Mesenteric fat pad (tissue), 1 donor: ENCODE measurements around the gene UBAC1. TPM values are rescaled to one million over a fixed set of nuclear protein-coding genes. Genes with fewer than 3 reads are reported as not detected.
"Not testable (repeated sequence)": the region's sequence is repeated elsewhere in the genome, so short reads cannot be mapped to it uniquely, and the experiment has no call there.

Source experiments
- DNase-seq: peaks from one replicate; pipeline ENCODE4 v3.0.0-alpha.2; 2020; ENCODE audit warnings: low spot score
- total RNA-seq: library from RNA; stranded (reverse); fragmentation: NEBNext Ultra II Directional; extraction: Animal tissue kit (Norgen Biotek cat#: 25700); gene quantifications from one replicate; pipeline ENCODE4 v1.2.1, GENCODE V29; 2021
- donor health status: DM: yes; HTN: yes; CAD: no.

The UBAC1 gene
- total RNA-seq, 1 donor from 2014 or later = 36.3 TPM

DNA sequence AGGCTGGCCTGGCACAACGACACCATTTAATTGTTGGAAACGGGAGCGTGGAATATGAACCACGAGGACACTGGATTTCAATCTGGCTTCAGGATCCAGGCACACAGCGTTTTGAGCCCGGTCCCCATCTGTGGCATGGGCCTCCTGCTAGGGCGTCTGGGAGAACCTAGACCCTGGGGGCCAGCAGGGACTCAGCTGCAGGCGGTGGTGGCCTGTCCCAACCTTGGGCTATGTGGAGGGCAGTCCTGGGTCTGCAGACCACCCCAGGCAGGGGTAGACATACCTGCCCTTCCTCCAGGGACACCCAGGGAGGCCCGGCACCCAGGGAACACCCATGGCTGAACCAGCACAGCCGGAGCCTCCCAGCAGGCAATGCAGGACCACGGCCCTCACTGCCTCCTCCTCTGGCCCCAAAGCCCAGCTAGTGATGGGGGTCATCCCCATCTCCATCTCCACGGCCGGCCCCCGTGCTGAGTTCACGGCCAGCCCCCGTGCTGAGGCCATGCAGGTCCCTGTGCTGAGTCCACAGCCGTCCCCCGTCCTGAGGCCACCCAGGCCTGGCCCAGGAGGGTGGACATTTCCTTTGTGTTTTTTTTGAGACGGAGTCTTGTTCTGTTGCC is 18.5 kb upstream of the UBAC1 start:
- DNase-seq = no peak

DNA sequence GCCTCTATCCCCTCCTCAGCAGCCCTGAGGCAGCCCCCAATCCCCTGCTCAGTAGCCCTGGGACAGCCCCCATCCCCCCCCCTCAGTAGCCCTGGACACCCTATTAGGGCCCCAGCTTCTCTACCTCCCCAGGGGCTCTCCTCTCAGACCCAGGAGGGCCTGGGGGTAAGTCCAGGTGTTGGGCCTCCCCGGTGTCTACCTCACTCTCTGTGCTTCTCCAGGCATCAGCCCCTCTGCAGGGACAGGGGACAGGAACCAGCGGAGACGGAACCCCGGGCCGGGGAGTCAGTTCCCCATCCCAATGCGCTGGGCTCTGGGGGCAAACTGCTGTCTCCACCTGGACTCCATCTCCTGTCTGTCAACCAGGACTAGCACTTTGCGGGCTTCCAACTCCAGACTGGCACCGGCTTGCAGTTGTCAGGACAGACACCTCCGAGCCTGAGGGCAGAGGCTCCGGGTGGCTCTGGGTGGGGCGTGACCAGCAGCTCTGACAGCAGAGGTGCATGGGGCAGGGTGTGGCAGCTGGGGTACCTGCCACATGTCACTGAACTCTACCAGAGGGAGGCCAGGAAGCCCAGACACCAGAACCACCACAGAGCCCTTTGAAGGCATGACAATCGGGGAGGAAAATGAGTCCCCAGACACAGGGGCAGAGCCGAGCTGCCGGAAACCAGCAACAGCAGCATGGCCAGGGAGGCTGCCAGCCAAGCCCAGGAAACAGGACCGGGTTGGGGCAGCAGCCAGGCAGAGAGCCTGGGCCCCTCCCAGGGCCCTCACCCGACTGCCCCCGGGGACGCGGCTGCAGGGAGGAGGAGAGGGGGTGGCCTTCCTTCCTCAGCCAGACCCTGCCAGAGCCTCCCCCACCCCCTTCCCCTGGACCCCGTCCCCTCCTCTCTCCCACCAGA is 17.7 kb upstream of the UBAC1 start:
- DNase-seq = no peak

DNA sequence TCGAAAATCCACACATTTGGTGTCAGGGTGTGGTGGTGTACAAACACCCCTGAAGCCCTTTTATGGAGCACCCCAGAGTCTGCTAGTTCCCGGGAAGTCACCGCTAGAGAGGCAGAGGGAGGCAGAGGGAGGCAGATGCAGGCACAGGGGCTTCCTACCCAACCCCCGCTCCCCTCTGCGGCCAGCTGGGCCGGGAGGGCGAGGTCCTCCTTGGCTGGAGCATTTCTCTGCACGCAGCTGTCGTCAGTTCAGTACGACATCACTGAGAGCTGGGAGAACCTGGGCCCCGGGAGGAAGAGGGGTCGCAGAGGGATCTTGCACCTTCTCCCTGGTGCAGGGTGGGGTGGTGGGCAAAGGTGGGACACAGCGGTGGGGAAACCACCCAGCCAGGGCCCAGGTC is 15.8 kb upstream of the UBAC1 start:
- no peak for DNase-seq

DNA sequence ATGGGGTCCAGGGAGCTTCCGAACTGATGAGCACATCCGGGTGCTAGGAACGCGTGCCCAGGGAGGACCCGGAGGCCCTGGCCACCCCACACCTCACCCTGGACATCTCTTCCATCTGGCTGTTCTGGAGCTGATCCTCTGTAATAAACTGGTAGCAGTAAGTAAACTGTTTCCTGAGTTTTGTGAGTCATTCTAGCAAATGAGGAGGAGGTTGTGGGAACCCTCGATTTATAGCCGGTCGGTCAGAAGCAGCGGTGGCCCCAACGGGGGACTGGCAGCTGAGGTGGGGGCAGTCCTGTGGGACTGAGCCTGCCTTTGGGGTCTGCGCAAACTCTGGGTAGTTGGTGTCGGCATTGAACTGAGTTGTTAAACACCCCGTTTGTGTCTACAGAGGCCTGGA is 15.4 kb upstream of the UBAC1 start:
- DNase-seq = no peak

DNA sequence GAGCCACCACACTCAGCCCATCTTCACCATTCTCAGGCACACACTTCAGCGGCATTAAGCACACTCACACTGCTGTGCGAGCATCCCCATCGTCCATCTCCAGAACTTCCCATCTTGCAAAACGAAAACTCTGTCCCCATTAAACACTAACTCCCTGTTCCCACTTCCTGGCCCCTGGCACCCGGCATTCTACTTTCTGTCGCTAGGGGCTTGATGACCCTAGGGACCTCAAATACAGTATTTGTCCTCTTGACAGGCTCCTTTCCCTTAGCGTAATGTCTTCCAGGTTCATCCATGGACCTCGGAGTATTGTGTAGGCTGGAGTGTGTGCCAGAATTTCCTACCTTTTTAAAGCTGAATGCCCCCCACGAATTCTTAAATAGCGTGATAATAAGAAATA is 14.7 kb upstream of the UBAC1 start:
- DNase-seq = no peak

DNA sequence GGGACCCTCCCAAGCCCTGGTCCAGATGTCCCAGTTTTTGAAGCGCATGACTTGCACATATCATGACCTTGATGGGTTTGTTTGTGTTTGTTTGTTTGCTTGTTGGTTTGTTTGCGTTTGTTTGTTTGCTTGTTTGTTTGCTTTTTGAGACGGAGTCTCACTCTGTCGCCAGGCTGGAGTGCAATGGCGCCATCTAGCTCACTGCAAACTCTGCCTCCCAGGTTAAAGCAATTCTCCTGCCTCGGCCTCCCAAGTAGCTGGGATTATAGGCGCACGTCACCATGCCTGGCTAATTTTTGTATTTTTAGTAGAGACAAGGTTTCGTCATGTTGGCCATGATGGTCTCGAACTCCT is 13.0 kb upstream of the UBAC1 start:
- no peak for DNase-seq

DNA sequence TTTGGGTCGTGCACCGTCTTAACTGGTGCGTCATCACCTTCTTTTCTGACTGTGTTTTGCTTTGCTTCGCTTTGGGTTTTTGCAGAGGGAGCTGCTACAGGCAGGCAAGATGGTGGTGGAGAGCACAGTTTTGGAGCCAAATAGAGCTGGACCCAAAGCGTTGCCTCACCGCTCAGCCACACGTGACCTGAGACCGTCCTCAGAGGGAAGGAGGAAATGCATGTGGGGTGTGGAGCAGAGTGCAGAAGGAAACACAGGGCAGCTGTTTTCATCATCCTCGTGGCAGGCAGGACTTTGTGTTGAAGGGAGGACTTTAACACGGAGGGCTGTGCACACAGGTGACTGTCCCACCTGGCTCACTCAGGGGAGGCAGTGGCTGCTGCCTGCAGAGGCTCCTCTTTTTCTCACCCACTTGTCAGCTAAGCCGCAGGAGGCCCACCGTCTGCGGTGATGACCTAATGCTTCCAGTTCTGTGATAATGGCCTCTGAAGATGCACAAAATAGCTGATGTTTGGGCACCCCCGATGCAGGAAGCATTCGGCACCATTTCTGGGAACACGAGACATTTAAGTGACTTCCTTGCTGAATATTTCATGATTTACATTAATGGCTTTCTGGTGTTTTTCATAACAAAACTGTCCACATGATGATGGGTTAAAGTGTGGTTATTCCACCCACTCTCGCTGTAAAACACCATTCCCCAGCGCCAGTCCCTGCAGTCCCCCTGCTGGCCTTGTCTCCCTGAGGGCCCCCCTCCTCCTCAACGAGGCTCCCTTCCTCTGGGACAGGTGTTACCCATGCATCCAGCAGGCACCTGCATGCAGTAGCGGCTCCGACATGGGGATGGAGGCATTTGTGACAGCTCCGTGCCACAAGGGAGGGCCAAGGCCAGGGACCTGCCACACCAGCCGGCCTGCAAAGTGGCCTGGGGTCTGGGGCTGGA is 12.4 kb upstream of the UBAC1 start:
- DNase-seq = no peak

DNA sequence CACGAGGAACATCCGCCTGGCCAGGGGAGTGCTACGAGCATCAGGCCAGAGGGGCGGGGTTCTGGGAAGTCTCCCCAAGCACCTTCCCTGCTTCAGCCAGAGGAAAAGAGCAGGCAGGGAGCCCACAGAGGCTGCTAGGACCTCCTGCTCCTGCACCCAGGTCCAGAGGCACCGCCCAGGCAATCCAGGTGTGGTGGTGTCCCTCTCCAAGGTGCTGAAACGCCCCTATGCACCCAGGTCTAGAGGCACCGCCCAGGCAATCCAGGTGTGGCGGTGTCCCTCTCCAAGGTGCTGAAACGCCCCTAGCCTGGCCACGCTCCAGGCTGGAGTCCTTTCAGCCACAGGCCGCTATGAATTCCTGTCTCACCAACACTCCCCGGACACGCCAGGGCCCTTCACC is 10.7 kb upstream of the UBAC1 start:
- DNase-seq = no peak

DNA sequence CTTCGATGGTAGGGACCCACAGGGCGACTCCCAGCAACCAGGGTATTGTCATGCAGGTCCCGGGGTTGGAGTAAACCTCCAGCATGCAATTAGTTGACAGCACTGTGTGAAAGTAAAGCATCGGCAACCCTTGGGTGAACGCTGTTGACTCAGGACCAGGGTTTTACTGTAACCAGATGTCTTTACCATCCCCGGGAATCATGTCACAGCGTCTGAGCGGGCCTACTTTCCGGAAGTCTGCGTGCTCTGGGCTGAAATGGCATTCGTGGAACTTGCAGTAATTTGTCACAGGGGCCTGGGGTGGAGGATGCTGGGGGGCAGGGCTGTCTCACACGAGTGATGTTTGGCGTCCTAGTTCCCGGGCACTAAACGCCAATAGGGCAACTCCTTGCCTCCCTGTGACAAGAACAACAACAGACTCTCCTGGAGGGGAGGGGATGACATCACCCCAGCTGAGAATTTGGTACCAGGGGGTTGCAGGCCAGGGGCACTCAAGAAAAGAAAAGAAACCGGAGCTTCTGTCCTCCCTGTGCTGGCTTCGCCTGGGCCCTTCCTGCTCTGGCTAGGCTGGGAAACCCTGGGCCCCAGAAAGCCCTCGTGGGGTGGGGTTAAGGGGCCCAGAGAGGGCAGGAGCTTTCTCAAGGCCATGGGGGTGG is 10.1 kb upstream of the UBAC1 start:
- no peak for DNase-seq

DNA sequence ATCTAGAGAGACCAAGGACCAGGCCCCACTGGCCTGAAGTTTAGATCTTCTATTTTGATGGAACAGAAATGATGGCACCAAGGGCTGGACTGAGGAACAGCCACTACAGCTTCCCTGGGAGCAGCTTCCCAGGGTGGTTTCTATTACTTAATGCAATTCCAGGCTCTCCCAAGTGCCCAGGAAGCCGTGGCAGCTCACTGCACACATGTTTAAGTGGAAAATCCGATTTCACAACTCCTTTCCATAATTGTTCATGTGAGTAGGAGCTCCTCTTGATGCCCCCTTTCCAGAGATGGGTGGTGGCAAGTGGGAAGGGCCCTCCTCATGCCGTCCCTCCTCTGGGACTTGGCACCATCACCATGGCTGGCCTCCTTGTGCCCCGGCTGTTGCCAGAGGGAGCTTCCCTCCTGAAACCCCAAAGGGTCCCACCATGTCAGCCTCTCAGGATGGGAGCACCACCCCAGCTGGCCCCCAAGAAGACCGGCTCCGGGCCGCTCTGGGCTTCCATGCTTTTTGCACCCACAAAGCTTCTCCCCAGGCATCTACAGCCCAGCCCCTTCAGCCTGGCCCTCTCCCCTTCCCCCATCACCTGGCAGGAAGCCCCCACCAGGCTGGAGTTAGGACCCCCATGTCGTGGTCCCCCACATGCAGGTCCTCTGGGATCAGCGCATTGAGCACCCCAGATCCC is 9.1 kb upstream of the UBAC1 start:
- DNase-seq = no peak

DNA sequence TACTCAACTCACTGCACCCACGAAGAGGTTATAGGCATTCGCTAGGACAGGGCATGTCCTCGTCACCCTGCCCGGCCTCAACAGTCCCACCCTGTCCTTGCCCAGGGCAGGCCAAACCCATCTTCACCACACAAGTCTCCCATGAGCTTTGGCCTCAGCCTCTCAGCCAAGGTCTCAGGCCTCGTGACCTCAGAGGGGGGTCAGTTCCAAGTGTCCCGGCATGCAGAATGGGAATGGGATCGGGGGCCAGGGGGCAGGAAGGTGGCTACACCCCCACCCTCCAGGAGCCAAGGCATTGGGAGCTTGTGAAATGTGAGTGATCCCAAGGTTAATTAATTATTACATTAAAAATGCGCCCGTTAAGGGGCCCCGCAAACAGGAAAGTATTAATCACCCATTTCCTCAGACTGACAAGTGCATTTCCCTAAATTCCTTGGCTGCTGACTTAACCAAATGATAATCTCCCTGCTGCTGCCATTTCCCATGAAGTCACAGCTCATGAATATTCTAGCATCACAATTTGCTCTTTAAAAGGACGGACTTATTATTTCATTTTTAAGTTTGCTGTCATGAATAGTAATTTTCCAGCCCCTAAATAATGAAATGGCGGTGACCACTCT is 8.0 kb upstream of the UBAC1 start:
- no peak for DNase-seq

DNA sequence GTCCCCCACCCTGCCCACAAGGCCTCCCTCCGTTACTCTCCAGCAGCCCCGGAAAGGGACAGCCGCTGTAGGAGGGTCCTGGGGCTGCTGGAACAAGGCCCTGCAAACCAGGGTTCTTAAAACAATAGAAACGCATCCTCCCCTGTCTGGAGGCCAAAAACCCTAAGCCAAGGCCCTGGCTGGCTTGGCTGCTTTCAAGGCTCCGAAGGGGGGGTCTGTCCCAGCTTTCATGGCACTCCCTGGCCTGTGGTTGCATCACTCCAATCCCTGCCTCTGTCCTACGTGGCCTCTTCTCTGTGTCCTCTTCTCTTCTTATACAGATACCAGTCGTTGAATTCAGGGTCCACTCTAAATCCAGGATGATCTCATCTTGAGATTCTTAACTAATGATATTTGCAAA is 7.4 kb upstream of the UBAC1 start:
- no peak for DNase-seq

DNA sequence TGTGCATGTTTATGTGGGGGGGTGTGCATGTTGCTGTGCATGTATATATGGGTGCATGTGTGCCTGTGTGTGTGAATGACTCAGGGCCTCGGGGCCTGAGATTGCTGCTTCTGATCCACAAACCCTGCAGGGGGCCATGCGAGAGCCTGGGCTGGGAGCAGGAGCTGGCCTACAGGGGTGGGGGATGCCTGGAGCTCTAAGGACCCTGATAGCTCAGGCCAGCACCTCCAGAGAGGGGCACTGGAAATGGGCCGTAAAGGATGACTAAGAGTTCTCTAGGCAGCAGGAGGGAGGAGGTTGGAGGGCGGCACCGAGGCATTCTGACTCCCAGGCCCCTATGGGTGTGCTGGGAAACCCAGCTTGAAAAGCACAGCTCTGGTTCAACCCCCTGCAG is 6.9 kb upstream of the UBAC1 start:
- no peak for DNase-seq

DNA sequence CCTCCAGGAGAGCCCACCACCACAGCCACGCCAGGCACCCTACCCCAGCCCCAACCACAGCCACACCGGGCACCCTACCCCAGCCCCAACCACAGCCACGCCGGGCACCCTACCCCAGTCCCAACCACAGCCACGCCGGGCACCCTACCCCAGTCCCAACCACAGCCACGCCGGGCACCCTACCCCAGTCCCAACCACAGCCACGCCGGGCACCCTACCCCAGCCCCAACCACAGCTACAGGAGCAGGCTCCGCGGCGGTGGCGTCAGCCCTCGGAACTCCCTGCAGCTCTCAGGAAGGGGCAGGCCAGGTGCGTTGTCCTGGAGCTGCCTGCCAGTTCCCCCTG is 5.7 kb upstream of the UBAC1 start:
- not testable (repeated sequence) for DNase-seq

DNA sequence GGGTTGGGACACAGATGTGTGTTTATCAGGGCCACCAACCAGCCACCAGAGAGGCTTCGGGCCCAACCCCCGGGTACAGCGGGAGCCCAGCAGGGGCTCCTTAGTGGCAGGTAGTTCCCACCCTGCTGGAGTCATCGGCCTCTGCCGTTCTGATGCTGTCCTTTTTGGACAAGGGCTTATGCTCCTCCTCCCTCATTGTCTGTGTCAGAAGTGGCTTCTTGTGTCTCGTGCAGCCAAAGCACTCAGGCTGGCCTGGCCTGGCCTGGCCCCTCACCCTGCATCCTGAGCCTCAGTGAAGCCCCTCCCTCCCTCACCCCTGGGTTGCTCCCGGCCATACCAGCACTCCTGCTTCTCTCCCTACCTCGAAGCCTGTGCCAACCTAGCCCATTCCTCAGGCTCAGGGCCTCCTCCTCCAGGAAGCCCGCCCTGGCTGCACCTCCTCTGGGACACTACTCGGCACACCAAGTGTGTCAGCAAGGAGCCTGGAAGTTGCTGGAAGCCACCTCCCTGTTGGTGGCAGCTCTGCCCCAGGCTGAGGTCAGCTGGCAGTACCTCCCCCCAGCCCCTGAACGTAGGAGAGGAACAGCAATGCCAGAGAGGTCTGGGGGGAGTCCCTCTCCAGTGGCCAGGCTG is 4.1 kb upstream of the UBAC1 start:
- DNase-seq = no peak

DNA sequence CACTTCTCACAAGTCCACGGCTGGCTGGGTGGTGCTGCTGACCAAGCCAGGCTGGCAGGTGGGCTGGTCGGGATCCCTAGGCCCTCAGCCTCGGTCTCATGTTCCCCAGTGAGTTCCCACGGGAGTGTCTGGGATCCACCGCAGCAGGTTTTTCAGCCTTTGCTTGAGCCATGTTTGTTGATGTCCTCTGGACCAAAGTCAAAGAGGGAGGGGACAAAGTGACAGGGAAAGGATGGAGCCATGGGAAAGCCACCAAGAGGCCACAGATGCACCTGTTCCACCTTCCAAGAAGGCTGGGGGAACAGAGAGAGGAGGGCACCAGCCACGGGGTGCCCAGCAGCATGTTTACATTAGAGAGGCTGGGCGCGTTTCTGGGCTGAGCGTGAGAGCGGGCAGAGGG is 2.8 kb upstream of the UBAC1 start:
- DNase-seq = no peak

DNA sequence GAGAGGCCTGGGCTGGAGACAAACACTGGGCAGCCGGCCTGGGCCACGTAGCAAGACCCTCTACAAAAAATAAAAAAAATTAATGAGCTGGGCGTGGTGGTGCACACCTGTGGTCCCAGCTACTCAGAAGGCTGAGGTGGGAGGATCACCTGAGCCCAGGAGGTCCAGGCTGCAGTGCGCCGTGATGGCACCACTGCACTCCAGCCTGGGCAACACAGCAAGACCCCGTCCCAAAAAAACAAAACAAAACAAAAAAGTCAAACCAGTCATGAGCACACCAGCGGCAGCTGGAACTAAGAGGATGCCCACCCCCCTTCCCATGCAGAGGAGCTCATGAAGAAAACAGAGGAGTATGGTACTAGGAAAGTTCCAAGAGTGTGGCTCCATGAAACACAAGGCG is 2.2 kb upstream of the UBAC1 start:
- no peak for DNase-seq

DNA sequence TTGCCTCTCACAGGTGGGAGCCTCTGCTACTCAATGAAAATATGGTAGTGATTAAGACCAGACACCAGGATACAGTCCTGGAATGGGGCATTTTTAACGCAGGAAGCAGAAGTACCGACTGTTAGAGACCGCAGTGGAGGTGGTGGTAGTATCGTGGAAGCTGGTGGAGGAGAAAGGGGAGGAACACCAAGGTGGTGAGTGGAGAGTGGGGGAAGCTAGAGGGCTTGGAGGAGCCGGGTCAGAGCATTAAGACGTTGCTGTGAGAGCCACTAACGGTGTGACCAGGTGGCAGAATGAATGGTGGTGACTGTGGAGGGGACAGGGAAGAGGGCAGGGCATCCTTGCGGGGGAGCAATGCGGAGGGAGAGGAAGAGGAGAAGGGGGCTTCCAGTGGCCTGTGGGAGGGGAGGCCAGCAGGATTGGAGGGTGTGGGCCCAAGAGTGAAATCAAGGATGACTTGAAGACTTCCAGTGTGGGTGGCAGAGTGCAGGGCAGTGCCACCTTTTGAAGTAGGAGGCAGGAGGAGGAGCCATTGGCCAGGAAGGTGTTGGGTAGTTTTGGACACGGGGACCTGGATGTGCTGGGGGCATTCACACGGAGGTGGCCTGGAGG is 1.6 kb upstream of the UBAC1 start:
- no peak for DNase-seq
